Sigmoid colon (tissue), 4 donors: Measurements from ENCODE around the gene GALT.

ENCODE experiments used
- CTCF ChIP-seq, 4 experiments: fragments of 450-650 bp in 3 of 4; fragments of 200-600 bp in 1 of 4; IDR thresholded peaks; one replicate each; pipeline ENCODE4 v1.5.1; 2016 to 2019; ENCODE audit warnings: antibody characterized with exemption in 4 of 4, mild to moderate bottlenecking in 3 of 4, moderate library complexity in 2 of 4
- EP300 ChIP-seq, 4 donors: sonication (generic); formaldehyde crosslinking; IDR thresholded peaks; one replicate each; pipeline ENCODE4 v1.6.1; 2017; ENCODE audit warnings: antibody characterized with exemption in 4 of 4
- POLR2A ChIP-seq, 2 donors: fragments of 450-650 bp; IDR thresholded peaks; one replicate each; pipeline ENCODE4 v1.6.1; 2016; ENCODE audit warnings: antibody characterized with exemption in 2 of 2, mild to moderate bottlenecking in 2 of 2, moderate library complexity in 2 of 2
- POLR2AphosphoS5 ChIP-seq, 4 donors: sonication (generic); formaldehyde crosslinking; IDR thresholded peaks; one replicate each; pipeline ENCODE4 v1.6.1; 2017; ENCODE audit warnings: antibody characterized with exemption in 4 of 4

GRCh38 chr9:34684145-34684544 is 37.7 kb downstream of the GALT start:
- TF ChIP-seq CTCF (IDR thresholded peaks at IDR 0.05) (no peak), POLR2A (IDR thresholded peaks at IDR 0.05) (no peak), POLR2AphosphoS5 (IDR thresholded peaks at IDR 0.05) (no peak), EP300 (IDR thresholded peaks at IDR 0.05) (no peak)
